Stimulated activated CD8-positive, alpha-beta memory T cell treated with anti-CD3 and anti-CD28 coated beads, Interleukin-4, amount 100 ng/mL, for 1 hour (primary cell): ENCODE measurements around the gene A2M.

ENCODE experiments used
- DNase-seq, 2 donors: peaks; one replicate each; pipeline ENCODE4 v3.0.0-alpha.2; 2020; ENCODE audit warnings: low read depth in 2 of 2, low spot score in 1 of 2

Gene A2M

GRCh38 chr12:9099552-9100190 lies 16.0 kb downstream of the A2M start:
- DNase-seq, result no peak

DNA sequence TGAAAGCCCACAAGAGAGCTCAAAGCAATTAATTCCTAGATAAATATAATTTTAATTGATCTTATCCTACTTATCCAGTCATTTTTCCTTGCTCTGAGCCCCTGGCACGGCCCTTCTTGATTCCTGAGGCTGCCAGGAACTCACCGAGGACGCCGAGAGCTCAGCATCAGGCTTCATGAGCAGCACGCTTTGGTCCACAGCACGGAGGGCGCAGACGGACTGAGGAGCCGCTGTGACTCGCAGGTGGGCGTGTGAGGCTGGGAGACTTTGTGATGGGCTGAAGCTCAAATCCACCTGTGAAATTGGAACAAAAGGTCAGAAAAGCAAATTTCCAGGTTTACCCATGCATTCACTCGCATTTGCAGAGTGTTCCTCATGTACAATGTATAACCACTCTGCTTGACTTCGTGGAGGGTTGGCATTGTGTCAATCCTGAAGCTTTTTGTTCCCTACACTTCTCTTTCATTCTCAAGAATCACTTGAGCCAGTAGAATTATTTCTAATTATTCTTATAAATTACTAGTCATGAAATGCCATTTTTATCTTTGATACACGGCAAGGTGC lies 17.2 kb downstream of the A2M start:
- no peak for DNase-seq

DNA sequence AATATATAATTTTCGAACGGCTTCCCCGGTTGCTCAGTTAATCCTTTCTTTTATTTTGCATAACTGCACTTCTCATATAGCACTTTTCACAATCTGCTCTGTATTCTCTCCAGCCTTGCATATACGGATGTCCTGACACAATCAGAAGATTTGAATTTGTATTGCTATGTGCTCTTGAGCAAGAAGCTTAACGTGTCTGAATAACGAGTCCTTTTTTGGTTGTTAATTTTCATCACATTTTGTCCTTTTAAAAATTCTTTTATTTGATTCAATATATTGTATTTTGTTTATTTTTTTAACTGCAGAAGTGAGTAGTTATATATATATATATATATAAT lies 17.6 kb downstream of the A2M start:
- no peak for DNase-seq

GRCh38 chr12:9096563-9097176 lies 19.0 kb downstream of the A2M start:
- no peak for DNase-seq

DNA sequence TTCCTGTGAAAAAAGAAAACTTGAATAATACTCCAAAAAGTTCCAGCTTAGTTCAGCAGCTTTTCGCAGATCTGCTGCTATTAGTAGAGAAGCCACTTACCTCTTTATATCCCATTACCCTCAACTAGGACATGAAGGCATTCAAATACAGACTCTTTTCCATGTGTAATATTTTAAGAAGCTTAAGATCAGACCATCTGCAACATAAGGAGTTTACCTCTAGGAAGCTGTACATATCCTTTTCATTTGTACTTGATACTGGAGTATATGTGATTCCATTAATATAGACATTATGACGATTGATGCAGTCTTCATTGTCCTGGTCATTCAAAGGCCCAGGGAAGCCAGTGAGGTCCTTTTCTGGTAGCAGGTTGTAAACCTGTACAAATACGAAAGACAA lies 20.4 kb downstream of the A2M start:
- no peak for DNase-seq

- DNase-seq, result no peak
These were observed 21.1 kb downstream of the A2M start for GRCh38 chr12:9094512-9095206.

GRCh38 chr12:9091891-9092598 lies 23.7 kb downstream of the A2M start:
- no peak for DNase-seq

DNA sequence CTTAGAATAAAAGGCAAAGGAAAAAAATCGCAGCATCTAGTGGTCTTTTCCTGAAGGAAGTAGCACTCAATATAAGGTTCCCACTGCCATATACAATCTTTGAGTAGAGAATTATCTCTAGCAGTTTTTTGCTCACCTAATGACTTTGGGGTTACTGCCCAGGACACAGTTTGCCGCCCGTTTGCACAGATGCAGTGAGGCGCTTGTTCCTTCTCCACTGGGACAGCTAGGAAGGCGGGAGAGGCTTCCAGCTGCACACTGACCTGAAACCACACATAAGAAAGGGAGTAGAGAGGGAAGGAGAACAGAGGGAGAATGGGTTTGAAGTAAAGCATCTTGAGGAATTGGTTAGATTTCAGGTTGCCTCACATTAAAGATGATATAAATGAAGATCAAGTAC lies 25.5 kb downstream of the A2M start:
- no peak for DNase-seq

GRCh38 chr12:9087087-9087835 lies 28.5 kb downstream of the A2M start:
- no peak for DNase-seq

DNA sequence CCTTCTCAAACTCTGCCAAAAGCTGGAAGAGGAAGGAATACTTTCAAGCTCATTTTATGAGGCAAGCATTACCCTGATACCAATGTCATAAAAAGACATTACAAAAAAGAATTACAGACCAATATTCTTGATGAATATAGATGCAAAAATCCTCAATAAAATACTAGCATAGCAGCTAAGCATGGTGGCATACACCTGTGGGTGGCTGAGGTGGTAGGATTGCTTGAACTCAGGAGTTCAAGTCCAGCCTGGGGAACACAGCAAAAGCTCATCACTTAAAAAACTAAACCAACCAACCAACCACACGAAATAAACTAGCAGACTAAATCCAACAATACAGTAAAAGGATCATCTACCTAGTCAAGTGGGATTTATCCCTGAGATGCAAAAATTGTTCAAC lies 29.6 kb downstream of the A2M start:
- DNase-seq, result no peak

GRCh38 chr12:9084417-9084816 lies 31.3 kb downstream of the A2M start:
- DNase-seq, result no peak

DNA sequence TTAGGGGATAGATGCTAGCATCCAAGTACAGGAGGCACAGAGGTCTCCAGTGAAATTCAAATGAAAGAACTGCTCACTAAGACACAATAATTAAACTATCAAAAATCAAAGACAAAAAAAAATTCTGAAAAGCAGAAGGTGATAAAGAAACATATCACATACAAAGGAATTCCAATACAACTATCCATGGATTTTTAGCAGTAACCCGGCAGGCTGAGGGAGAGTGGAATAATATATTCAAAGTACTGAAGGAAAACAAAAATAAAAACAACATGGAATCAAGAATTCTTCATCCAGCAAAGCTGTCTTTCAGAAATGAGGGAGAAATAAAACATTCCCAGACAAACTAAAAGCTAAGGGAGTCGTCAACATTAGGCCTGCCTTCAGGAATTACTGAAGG lies 31.9 kb downstream of the A2M start:
- no peak for DNase-seq

DNA sequence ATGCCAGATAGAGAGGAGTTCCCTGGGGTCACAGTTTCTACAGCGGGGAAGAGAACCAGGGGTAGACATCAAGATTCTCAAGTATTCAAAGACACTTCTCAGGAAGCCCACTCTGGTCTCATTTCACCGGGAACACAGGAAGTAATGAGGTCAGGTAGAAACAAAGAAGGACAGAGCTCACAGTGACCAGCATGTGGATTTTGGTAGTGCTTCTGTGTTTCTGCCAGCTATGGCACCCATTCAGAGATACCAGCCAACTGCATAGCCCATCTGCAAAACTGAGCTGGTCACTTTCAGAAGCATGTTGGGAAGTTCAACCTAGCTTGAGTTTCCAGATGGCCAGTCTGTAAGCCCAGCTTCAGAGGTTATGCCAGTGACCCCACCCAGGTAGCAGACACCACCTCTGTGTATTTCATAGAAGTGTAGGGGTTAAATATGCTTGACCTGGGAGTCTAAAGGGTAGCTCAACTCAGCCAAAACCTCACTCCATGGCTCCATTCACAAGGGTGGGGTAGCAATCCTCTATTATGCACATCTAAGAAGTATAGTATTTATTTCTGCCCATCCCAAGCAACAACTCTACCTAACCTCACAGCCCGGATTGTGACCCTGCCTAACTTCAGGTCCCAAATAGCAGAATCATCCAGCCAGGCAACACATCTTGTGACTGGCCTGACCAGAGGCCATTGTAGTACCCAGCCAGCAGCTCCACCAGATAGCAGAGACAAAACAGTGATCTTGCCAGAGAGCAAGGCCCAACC lies 33.9 kb downstream of the A2M start:
- no peak for DNase-seq

- no peak for DNase-seq
These were observed 35.6 kb downstream of the A2M start for GRCh38 chr12:9079883-9080675.

DNA sequence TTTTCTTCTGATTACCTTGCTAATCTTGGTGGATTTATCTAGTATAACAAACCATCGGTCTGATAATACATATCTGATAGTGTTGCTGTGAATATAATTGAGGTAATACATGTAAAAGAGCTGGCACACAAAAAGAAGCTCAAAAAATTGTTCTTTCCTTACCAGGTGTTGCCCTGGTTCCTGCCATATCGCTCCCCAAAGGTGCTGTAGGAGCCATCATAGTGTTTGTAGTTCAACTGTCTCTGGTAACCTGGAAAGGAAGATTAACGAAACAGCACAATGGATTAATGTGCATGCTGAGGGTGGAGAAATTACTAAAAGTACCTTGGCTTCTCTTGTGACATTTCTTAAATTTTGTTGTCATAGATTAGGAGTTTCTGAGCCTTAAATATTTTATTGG lies 36.6 kb downstream of the A2M start:
- no peak for DNase-seq

DNA sequence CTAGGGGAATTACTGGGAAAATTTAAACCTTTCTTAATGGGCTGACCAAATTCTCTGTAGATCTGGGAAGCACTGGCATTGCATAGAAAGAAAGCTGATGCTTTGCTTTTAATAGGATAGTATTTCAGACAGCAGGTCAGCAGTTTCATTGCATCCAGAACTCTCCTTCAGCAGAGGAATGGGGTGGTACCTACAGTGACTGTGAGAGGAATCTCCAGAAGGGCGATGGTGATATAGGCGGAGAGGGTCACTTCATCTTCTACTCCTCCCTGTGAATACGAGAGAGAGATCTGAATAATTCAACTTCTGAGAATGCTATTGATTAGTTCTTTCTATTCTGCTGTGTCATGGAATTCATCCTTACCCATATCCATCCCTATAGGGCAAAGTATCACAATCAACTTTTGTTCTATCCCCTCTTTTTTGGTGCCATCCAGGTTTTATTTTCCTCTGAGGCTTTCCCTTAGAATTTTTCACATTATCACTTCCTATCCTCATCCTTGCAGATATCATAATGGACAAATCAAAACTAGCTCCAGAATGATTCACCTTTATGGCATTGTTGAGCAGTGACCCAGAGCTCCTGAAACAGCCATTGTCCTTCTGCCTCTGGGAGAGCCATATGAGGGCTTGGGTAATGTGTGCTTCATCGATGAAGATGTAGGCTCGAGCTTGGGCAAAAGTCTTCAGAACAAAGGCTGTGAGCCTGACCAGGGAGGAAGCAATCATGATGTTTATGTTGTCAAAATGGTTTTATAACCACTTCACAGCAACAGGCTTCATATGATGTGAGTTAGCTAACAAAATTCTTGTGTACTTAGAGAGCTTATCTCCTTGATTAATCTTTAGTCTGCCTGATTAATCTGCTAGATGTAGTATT lies 38.3 kb downstream of the A2M start:
- no peak for DNase-seq

DNA sequence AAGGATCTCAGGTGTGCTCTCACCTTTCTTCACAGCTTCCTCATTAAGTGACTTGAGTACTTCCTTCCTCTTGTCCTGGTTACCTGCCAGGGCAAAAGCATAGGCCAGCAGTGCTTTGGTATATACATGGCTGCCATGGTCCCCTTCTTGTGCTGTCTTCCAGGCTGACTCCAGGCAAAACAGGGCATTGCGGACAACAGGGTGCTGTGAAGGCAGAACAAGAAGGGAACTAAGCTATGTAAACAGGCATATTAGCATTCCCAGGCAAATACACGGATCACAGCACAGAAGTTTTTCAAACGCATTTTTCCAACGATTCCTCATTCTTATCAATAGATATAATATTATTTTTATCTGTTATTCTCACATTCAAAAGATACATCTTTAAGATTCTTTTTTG lies 39.0 kb downstream of the A2M start:
- no peak for DNase-seq

- no peak for DNase-seq
These were observed 40.6 kb downstream of the A2M start for GRCh38 chr12:9075138-9075535.
